Panc1 (cell line): ENCODE results near the gene ISYNA1. TPM values are rescaled to one million over a fixed set of nuclear protein-coding genes. Genes with fewer than 3 reads are reported as not detected.
A peak's percentile ranks its signal among the peaks of the same experiment; 100 is the strongest.

Experiments
- ATAC-seq: fragments of 200-7000 bp; cut with Tn5 transposase; 2 replicates; pipeline ENCODE4 v1.9.1; 2020; ENCODE audit warnings: mild to moderate bottlenecking, moderate library complexity
- BruUV-seq: library from RNA; stranded (reverse); fragments of 400-500 nt; replicated peaks from 2 replicates; lab custom pipeline; 2021; lab: Mats Ljungman, UMichigan
- CTCF ChIA-PET: fragments of 300-600 bp; sonication (Branson Sonifier 250); formaldehyde crosslinking; loops from one replicate; lab custom pipeline; 2022; ENCODE audit warnings: antibody characterized with exemption; lab: Charles Lee
- POLR2A ChIA-PET: fragments of 300-600 bp; sonication (Branson Sonifier 250); formaldehyde crosslinking; loops from one replicate; lab custom pipeline; 2022; ENCODE audit warnings: antibody characterized with exemption; lab: Charles Lee
- DNase-seq: peaks from one replicate; pipeline ENCODE4 v3.0.0-alpha.2; 2010; ENCODE audit warnings: low read depth, low spot score
- H3K27ac ChIP-seq: 2 replicates; pipeline ENCODE4 v1.5.1; 2011; ENCODE audit warnings: mild to moderate bottlenecking, low read length, inconsistent platforms
- H3K27me3 ChIP-seq: fragments of 200-500 bp; sonication (Bioruptor generic); 2 replicates; pipeline ENCODE4 v1.6.0; 2014; ENCODE audit warnings: low read length, inconsistent platforms; ENCODE audit not compliant: control insufficient read depth, insufficient read depth
- H3K36me3 ChIP-seq: fragments of 200-500 bp; sonication (Bioruptor generic); 2 replicates; pipeline ENCODE4 v1.5.1; 2014; ENCODE audit warnings: inconsistent platforms, mild to moderate bottlenecking, low read length, moderate library complexity; ENCODE audit not compliant: control insufficient read depth, insufficient read depth
- H3K4me1 ChIP-seq: 2 replicates; pipeline ENCODE4 v1.5.1; 2011; ENCODE audit warnings: inconsistent platforms, mild to moderate bottlenecking, low read length, moderate library complexity; ENCODE audit not compliant: control insufficient read depth, insufficient read depth
- H3K4me3 ChIP-seq, 2 experiments: 2 replicates each; pipeline ENCODE4 v1.5.1; 2011 to 2012; ENCODE audit warnings: low read depth in 2 of 2, low read length in 2 of 2, mild to moderate bottlenecking in 2 of 2, inconsistent platforms in 1 of 2, moderate library complexity in 1 of 2
- H3K9me3 ChIP-seq: fragments of 200-500 bp; sonication (Bioruptor generic); 2 replicates; pipeline ENCODE4 v1.5.1; 2014; ENCODE audit warnings: low read depth, mild to moderate bottlenecking, inconsistent platforms, low read length, moderate library complexity; ENCODE audit not compliant: control insufficient read depth, insufficient read depth
- CTCF ChIP-seq: fragments of 450-650 bp; IDR thresholded peaks from 2 replicates; pipeline ENCODE4 v1.5.1; 2017; ENCODE audit warnings: mild to moderate bottlenecking
- POLR2AphosphoS5 ChIP-seq: IDR thresholded peaks from 2 replicates; pipeline ENCODE4 v1.6.1; 2012; ENCODE audit warnings: mild to moderate bottlenecking, low read depth, low read length, moderate library complexity
- REST ChIP-seq, 2 experiments: IDR thresholded peaks; 2 replicates each; pipeline ENCODE4 v1.6.1; 2011 to 2012; ENCODE audit warnings: low read depth in 2 of 2, control low read depth in 1 of 2, low read length in 1 of 2, mild to moderate bottlenecking in 1 of 2, moderate library complexity in 1 of 2; ENCODE audit not compliant: insufficient read depth in 1 of 2
- SIN3A ChIP-seq: IDR thresholded peaks from 2 replicates; pipeline ENCODE4 v1.6.1; 2012; ENCODE audit warnings: low read depth, mild to moderate bottlenecking, low read length, moderate library complexity, borderline replicate concordance; ENCODE audit not compliant: insufficient read depth
- TCF7L2 ChIP-seq: IDR thresholded peaks from 2 replicates; pipeline ENCODE4 v1.6.1; 2011; ENCODE audit warnings: mild to moderate bottlenecking, low read depth, low read length, inconsistent platforms
- in situ Hi-C: cut with HindIII; loops from 2 replicates; pipeline ENCODE4 v1.10.0; 2016; ENCODE audit warnings: low sequenced_read_pairs, low pct_unique_long_range_greater_than_20kb
- intact Hi-C: fragments of 100-400 bp; cut with micrococcal nuclease; formaldehyde crosslinking; loops from one replicate; pipeline ENCODE4 v1.10.0; 2022; ENCODE audit not compliant: unreplicated experiment
- total RNA-seq: library from RNA; stranded (reverse); gene quantifications from one replicate; pipeline ENCODE4 v1.2.1, GENCODE V29; 2021; ENCODE audit not compliant: unreplicated experiment

ISYNA1 gene
- total RNA-seq, 1 experiment from 2014 or later, result 351 TPM

- CTCF ChIA-PET, result no interaction called here
- H3K4me3 ChIP-seq, result peak overlapping the region; percentile 45 to 65
These were observed 1.9 kb downstream of the ISYNA1 start for GRCh38 chr19:18435842-18436670.

More at GRCh38 chr19:18435842-18436670, 1.9 kb downstream of the ISYNA1 start:
- TF ChIP-seq POLR2AphosphoS5 (no peak), CTCF (no peak), REST (IDR thresholded peaks at IDR 0.05; ENCODE audit: insufficient read depth in 1 of 2, low read depth in 2 of 2, low read length in 1 of 2) (no peak), SIN3A (no peak), TCF7L2 (no peak)
- Histone ChIP-seq H3K36me3 (no peaks in the 10 kb centered on the region), H3K4me1 (peaks cover 44% of the 10 kb centered on the region), H3K27ac (peak overlapping the region; percentile 77; the same call in 1 of the 2 replicates), H3K9me3 (no peaks in the 10 kb centered on the region), H3K27me3 (no peaks in the 10 kb centered on the region)
- ATAC-seq (no peak), DNase-seq (no peak)
- intact Hi-C loops, result no loop called here
- no TSS peak for BruUV-seq
- POLR2A ChIA-PET, result no interaction called here
- in situ Hi-C loops, result no loop called here
